HG03097 (cell line): ENCODE results near the gene ZDHHC8.
A peak's percentile ranks its signal among the peaks of the same experiment; 100 is the strongest.

ENCODE experiments used
- ATAC-seq: cut with Tn5 transposase; IDR thresholded peaks from one replicate; pipeline ENCODE4 v1.9.1; 2021; ENCODE audit not compliant: unreplicated experiment, low FRiP score

ZDHHC8 gene, protein sequence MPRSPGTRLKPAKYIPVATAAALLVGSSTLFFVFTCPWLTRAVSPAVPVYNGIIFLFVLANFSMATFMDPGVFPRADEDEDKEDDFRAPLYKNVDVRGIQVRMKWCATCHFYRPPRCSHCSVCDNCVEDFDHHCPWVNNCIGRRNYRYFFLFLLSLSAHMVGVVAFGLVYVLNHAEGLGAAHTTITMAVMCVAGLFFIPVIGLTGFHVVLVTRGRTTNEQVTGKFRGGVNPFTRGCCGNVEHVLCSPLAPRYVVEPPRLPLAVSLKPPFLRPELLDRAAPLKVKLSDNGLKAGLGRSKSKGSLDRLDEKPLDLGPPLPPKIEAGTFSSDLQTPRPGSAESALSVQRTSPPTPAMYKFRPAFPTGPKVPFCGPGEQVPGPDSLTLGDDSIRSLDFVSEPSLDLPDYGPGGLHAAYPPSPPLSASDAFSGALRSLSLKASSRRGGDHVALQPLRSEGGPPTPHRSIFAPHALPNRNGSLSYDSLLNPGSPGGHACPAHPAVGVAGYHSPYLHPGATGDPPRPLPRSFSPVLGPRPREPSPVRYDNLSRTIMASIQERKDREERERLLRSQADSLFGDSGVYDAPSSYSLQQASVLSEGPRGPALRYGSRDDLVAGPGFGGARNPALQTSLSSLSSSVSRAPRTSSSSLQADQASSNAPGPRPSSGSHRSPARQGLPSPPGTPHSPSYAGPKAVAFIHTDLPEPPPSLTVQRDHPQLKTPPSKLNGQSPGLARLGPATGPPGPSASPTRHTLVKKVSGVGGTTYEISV

GRCh38 chr22:20131597-20131858 lies at the start of gene ZDHHC8:
TSS of gene ZDHHC8 (plus strand) at chr22:20131804. CDS start at chr22:20131948, 144 bp downstream.
- ATAC-seq = peak; percentile 22

DNA sequence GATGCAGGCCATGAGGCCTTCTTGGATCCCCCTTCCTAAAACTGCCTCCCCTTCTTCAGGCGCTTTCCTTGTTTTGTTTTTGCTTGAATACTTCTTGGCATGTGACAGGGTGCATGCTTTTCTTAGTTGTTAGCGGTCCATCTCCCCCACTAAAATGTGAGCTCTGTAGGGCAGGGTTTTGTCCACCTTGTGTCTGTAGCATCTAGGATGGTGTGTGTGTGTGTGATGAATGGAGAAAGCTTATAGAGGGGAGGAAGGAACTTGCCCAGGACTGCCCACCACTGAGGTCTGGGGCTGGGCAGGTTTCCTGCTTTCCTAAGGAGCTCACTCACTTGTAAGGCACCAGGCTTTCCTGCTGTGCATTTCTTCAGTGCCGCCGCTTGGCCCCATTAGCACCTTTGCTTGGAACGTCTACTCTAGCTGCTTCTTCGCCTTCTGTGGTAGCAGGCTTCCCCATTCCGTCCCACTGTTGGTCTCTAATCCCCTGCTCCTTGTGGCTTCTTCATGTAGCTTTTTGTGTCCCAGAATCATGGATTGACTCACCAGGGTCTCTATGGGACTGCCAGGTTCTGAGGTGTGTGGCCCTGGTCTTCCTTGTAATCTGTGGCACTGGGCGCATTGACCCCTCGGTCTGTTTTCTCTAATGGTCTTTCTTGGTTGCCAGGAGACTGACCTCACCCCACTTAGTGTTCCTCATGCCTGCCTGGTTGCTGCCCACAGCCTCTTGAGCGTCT lies 48.3 kb upstream of the ZDHHC8 start:
- no peak for ATAC-seq

DNA sequence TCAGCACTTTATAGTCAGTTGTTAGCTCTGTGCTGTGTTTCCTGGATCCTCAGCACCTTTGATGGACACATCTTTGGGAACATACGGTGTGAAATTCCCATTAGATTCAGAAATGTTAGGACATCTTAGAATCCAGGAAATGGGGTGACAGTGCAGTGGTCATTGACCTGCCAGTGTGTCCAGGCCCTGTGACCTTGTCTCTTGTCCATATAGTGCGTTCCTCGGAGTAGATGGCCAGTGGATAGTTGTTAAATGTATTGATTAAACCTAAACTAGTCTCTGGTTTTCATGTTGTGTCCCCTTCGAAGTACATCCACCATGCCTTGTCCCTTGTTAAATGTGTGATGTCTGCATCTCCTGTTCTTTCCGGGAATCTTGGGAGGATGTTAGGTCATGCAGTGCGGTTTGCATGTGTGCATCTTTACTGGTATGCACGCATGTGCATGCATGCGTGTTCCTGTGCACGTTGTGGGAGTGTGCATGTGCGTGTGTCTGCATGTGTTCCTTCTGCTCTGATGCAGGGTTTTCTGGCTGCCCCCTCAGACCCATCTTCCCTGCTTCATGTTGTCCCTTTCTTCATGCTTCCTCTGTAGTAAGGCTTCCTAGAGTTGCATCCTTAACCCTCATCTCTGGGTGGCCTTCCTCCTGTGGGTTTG lies 47.6 kb upstream of the ZDHHC8 start:
- ATAC-seq = no peak

GRCh38 chr22:20084547-20085413 lies 46.8 kb upstream of the ZDHHC8 start:
- no peak for ATAC-seq

GRCh38 chr22:20085651-20086050 lies 46.0 kb upstream of the ZDHHC8 start:
- no peak for ATAC-seq

GRCh38 chr22:20086101-20086599 lies 45.5 kb upstream of the ZDHHC8 start:
- ATAC-seq = no peak

- no peak for ATAC-seq
Observed at GRCh38 chr22:20086763-20087162, 44.8 kb upstream of the ZDHHC8 start.

DNA sequence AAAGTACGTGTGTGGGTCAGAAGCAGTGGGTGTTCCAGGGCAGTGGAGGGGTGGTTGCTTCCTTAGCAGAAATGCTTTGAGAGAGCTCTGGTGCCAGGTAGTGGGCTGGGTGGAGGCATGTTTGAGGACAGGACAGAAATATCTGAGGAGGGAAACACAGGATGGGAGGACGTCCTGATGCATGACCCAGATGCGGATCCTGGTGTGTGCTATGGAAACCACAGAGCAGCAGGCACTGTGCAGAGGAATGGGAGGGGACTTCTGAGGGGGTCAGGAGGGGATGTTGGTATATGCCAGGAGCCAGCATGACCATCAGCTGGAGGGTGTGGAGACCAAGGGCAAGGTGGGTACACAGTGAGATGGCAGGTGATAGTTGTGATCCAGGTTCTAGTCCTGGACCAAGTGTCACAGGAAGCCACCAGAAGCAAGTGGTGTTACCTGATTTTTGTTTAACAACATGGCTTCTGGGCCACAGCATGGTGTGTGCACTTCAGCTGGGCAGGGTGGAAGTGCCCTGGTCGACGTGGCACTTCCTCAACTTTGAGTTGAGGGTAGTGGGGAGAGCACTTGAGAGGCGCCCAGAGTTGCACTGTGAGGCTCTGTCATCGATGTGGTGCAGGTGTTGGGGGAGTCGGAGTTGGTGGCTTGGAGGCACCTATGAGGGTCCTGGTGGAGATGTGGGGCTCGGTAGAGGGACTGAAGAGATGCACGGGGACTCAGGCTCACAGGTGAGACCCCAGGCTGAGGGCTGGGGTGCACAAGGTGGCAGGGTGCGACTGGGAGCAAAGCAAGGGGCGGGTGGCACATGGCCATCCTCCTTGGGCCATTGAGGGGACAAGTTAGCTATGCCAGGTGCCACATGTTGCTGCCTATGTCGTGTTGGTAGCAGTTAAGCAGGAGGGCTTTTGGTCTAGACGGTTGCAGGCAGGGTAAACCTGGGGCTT lies 44.0 kb upstream of the ZDHHC8 start:
- no peak for ATAC-seq

DNA sequence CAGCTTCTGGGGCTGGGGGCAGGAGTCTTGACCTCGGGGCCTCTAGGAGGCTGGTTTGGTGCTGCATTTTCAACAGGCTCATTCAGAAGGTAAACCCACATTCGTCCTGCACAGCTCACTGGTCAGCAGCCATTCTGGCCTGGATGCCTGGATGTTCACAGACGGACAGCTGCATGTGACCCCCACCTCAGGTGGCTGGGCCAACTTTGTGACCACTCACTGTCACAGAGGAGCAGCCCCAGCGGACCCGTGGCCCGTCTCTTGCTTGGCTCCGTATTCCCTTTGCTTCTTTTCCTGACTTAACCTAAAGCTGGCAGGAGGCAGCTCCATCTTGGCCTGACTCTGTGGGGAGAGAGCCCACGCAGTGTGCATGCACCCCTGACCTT lies 43.3 kb upstream of the ZDHHC8 start:
- no peak for ATAC-seq

- ATAC-seq = no peak
Observed at GRCh38 chr22:20089226-20089976, 42.2 kb upstream of the ZDHHC8 start.

DNA sequence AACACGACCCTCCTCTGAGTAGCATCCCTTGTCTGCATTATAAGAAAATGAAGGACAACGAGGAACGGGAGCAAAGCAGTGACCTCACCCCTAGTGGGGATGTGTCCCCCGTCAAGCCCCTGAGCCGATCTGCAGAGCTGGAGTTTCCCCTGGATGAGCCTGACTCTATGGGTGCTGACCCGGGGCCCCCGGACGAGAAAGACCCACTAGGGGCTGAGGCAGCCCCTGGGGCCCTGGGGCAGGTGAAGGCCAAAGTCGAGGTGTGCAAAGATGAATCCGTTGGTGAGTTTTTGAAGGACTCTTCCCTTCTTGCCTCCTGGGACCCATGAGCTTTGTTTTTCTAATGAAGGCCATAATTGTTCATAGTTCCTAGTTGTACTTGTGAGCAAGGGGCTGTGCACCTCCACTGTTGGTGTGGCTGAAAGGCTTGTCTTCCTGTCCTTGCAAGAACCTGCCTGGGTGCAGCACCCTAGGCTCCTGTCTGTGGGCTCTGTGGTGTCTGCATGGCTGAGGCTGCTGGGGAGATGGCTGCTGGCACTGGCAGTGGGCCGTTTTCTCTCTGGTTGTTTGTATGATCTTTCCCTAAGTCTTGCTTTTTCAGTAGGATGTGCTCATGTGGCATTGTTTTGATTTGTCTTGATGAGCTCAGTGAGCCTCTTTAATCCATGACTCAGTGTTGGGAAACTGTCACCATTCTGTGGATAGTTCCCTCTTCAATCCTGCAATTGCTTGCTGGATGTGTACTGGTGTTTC lies 41.5 kb upstream of the ZDHHC8 start:
- ATAC-seq = no peak

- no peak for ATAC-seq
Observed at GRCh38 chr22:20090730-20091240, 40.8 kb upstream of the ZDHHC8 start.

GRCh38 chr22:20091690-20092476 lies 39.7 kb upstream of the ZDHHC8 start:
- ATAC-seq = no peak

DNA sequence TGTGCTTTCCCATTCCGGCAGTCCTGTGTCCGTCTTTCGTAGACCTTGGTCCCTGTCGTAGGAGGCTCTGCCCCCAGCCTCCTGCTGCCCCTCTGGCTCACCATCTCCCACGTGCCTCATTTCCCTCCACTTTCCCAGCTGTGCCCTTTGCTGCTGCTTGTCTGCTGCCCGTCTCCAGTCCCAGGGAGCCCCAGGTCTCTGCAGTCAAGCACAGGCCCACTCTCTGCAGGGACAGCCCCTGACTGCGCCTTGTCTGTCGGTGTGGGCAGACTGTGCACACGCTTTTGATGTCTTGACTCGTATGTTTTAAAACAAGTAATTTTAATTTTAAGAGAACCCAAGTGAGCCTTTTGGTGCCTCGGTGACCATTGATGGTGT lies 39.1 kb upstream of the ZDHHC8 start:
- no peak for ATAC-seq

GRCh38 chr22:20093418-20094196 lies 38.0 kb upstream of the ZDHHC8 start:
- ATAC-seq = no peak
